ENCODE measurements around the gene SHF. TPM values are rescaled to one million over a fixed set of nuclear protein-coding genes. Genes with fewer than 3 reads are reported as not detected.

Gene SHF
- total RNA-seq, 1 donor from 2014 or later: 34.6 TPM

- Mint-ChIP-seq H3K9me3 (no peaks in the 10 kb centered on the region), H3K27ac (no peak overlapping the region), H3K4me1 (peaks cover 18% of the 10 kb centered on the region), H3K4me3 (no peak overlapping the region), H3K36me3 (no peaks in the 10 kb centered on the region), H3K27me3 (ENCODE audit: low read depth) (no peaks in the 10 kb centered on the region)
- no peak for DNase-seq (ENCODE audit: low spot score in 2 of 2, unreplicated experiment in 2 of 2)
- TF ChIP-seq CTCF (IDR thresholded peaks at IDR 0.05; ENCODE audit: unreplicated experiment): no peak
These were observed 37.3 kb downstream of the SHF start for GRCh38 chr15:45150481-45150880.

- Mint-ChIP-seq H3K4me3 (no peak overlapping the region), H3K4me1 (peaks cover 13% of the 10 kb centered on the region), H3K36me3 (no peaks in the 10 kb centered on the region), H3K27me3 (ENCODE audit: low read depth) (no peaks in the 10 kb centered on the region), H3K27ac (no peak overlapping the region), H3K9me3 (no peaks in the 10 kb centered on the region)
- DNase-seq (ENCODE audit: low spot score in 2 of 2, unreplicated experiment in 2 of 2): no peak
- no peak for TF ChIP-seq CTCF (IDR thresholded peaks at IDR 0.05; ENCODE audit: unreplicated experiment)
These were observed 38.7 kb downstream of the SHF start for GRCh38 chr15:45149060-45149459.

GRCh38 chr15:45148076-45149059 is 39.4 kb downstream of the SHF start:
- Mint-ChIP-seq H3K4me1 (peaks cover 13% of the 10 kb centered on the region), H3K9me3 (no peaks in the 10 kb centered on the region), H3K27me3 (ENCODE audit: low read depth) (no peaks in the 10 kb centered on the region), H3K36me3 (no peaks in the 10 kb centered on the region), H3K27ac (peak overlapping the region; percentile 34), H3K4me3 (no peak overlapping the region)
- no peak for TF ChIP-seq CTCF (IDR thresholded peaks at IDR 0.05; ENCODE audit: unreplicated experiment)
- DNase-seq (ENCODE audit: low spot score in 2 of 2, unreplicated experiment in 2 of 2): no peak

GRCh38 chr15:45147606-45148005 is 40.2 kb downstream of the SHF start:
- H3K27ac Mint-ChIP-seq: peak overlapping the region; percentile 34
- no peaks in the 10 kb centered on the region for H3K9me3 Mint-ChIP-seq
- no peak overlapping the region for H3K4me3 Mint-ChIP-seq
- no peak for TF ChIP-seq CTCF (IDR thresholded peaks at IDR 0.05; ENCODE audit: unreplicated experiment)
- H3K4me1 Mint-ChIP-seq: peaks cover 13% of the 10 kb centered on the region
- no peaks in the 10 kb centered on the region for H3K27me3 Mint-ChIP-seq (ENCODE audit: low read depth)
- no peak for DNase-seq (ENCODE audit: low spot score in 2 of 2, unreplicated experiment in 2 of 2)
- H3K36me3 Mint-ChIP-seq: no peaks in the 10 kb centered on the region

- Mint-ChIP-seq H3K27ac (no peak overlapping the region), H3K9me3 (no peaks in the 10 kb centered on the region), H3K27me3 (ENCODE audit: low read depth) (no peaks in the 10 kb centered on the region), H3K4me1 (peaks cover 13% of the 10 kb centered on the region), H3K36me3 (no peaks in the 10 kb centered on the region), H3K4me3 (no peak overlapping the region)
- DNase-seq (ENCODE audit: low spot score in 2 of 2, unreplicated experiment in 2 of 2): no peak
- TF ChIP-seq CTCF (IDR thresholded peaks at IDR 0.05; ENCODE audit: unreplicated experiment): no peak
These were observed 41.4 kb downstream of the SHF start for GRCh38 chr15:45146405-45146804.
